ENCODE results near the gene HDAC9. TPM values are rescaled to one million over a fixed set of nuclear protein-coding genes. Genes with fewer than 3 reads are reported as not detected.
A peak's percentile ranks its signal among the peaks of the same experiment; 100 is the strongest.

HDAC9 gene
- polyA plus RNA-seq, 3 donors, result 41.7 to 51.2 (median 44.2) TPM

- Histone ChIP-seq H3K4me3 (replicated peaks in 1 of 3; ENCODE audit: low read depth in 2 of 3, low read length in 3 of 3) (no peak overlapping the region), H2AFZ (ENCODE audit: insufficient read depth, low read depth, low read length, poor library complexity, severe bottlenecking) (no peak overlapping the region), H4K20me1 (ENCODE audit: insufficient read depth, low read length) (peaks cover 17% of the 10 kb centered on the region), H3K27me3 (ENCODE audit: control insufficient read depth in 2 of 2, insufficient read depth in 2 of 2, low read length in 2 of 2) (no peaks in the 10 kb centered on the region), H3K4me2 (replicated peaks; ENCODE audit: extremely low read depth, low read length, poor library complexity, severe bottlenecking) (no peak overlapping the region), H3K9me3 (replicated peaks in 1 of 2; ENCODE audit: control insufficient read depth in 1 of 2, insufficient read depth in 1 of 2, low read length in 2 of 2) (no peaks in the 10 kb centered on the region), H3K79me2 (ENCODE audit: insufficient read depth, low read length) (peaks cover 11% of the 10 kb centered on the region), H3K27ac (ENCODE audit: low read depth in 1 of 2, low read length in 2 of 2) (no peak overlapping the region), H3K4me1 (ENCODE audit: control insufficient read depth in 1 of 2, insufficient read depth in 2 of 2, low read length in 2 of 2) (peaks cover 12 to 23% of the 10 kb centered on the region in 2 donors), H3K36me3 (replicated peaks in 1 of 2; ENCODE audit: control insufficient read depth in 1 of 2, insufficient read depth in 2 of 2, low read length in 2 of 2) (peaks cover 0 to 10% of the 10 kb centered on the region in 2 donors), H3K9ac (ENCODE audit: insufficient read depth, low read length, poor library complexity, severe bottlenecking) (no peak overlapping the region)
- Mint-ChIP-seq H3K36me3 (peaks cover 3 to 15% of the 10 kb centered on the region in 2 donors), H3K4me3 (no peak overlapping the region), H3K4me1 (peaks cover 25% of the 10 kb centered on the region), H3K9me3 (no peaks in the 10 kb centered on the region), H3K27ac (no peak overlapping the region), H3K27me3 (ENCODE audit: low read depth in 3 of 3) (peaks cover 0 to 3% (median 0%) of the 10 kb centered on the region in 3 donors)
- no peak for TF ChIP-seq CTCF (IDR thresholded peaks at IDR 0.05)
- DNase-seq, result no peak
- intact Hi-C loops (cut with micrococcal nuclease), result no loop called here
- WGBS (ENCODE audit: insufficient coverage), result no CpG with 5 or more reads among the region's 1 CpG
Observed at GRCh38 chr7:18555968-18556367, 60.4 kb downstream of the HDAC9 start.

- Mint-ChIP-seq H3K27ac (peak overlapping the region in 1 of 7 donors; percentile 19), H3K27me3 (ENCODE audit: low read depth in 3 of 3) (peaks cover 0 to 3% (median 0%) of the 10 kb centered on the region in 3 donors), H3K4me1 (peaks cover 3% of the 10 kb centered on the region), H3K9me3 (peaks cover 0 to 1% (median 0%) of the 10 kb centered on the region in 7 donors), H3K36me3 (peaks cover 3 to 15% of the 10 kb centered on the region in 2 donors), H3K4me3 (no peak overlapping the region)
- Histone ChIP-seq H4K20me1 (ENCODE audit: insufficient read depth, low read length) (peaks cover 29% of the 10 kb centered on the region), H3K9ac (ENCODE audit: insufficient read depth, low read length, poor library complexity, severe bottlenecking) (no peak overlapping the region), H3K36me3 (replicated peaks in 1 of 2; ENCODE audit: control insufficient read depth in 1 of 2, insufficient read depth in 2 of 2, low read length in 2 of 2) (peaks cover 0 to 10% of the 10 kb centered on the region in 2 donors), H3K4me2 (replicated peaks; ENCODE audit: extremely low read depth, low read length, poor library complexity, severe bottlenecking) (no peak overlapping the region), H3K4me3 (replicated peaks in 1 of 3; ENCODE audit: low read depth in 2 of 3, low read length in 3 of 3) (no peak overlapping the region), H2AFZ (ENCODE audit: insufficient read depth, low read depth, low read length, poor library complexity, severe bottlenecking) (no peak overlapping the region), H3K79me2 (ENCODE audit: insufficient read depth, low read length) (peaks cover 17% of the 10 kb centered on the region), H3K4me1 (ENCODE audit: control insufficient read depth in 1 of 2, insufficient read depth in 2 of 2, low read length in 2 of 2) (no peaks in the 10 kb centered on the region), H3K27me3 (ENCODE audit: control insufficient read depth in 2 of 2, insufficient read depth in 2 of 2, low read length in 2 of 2) (no peaks in the 10 kb centered on the region), H3K27ac (ENCODE audit: low read depth in 1 of 2, low read length in 2 of 2) (no peak overlapping the region), H3K9me3 (replicated peaks in 1 of 2; ENCODE audit: control insufficient read depth in 1 of 2, insufficient read depth in 1 of 2, low read length in 2 of 2) (no peaks in the 10 kb centered on the region)
- WGBS (ENCODE audit: insufficient coverage), result 94% methylated on average over 2 of the region's 3 CpGs
- TF ChIP-seq CTCF (IDR thresholded peaks at IDR 0.05), result no peak
- intact Hi-C loops (cut with micrococcal nuclease), result no loop called here
- no peak for DNase-seq
Observed at GRCh38 chr7:18558503-18558902, 63.0 kb downstream of the HDAC9 start.
